Measurements from ENCODE around the gene SLC6A11. TPM values are rescaled to one million over a fixed set of nuclear protein-coding genes. Genes with fewer than 3 reads are reported as not detected.

SLC6A11 gene
- total RNA-seq, 2 donors from 2014 or later, result not detected

GRCh38 chr3:10928407-10928960 lies 112.5 kb downstream of the SLC6A11 start:
- Mint-ChIP-seq H3K27ac (no peak overlapping the region), H3K4me3 (no peak overlapping the region), H3K4me1 (ENCODE audit: low read depth in 2 of 2) (no peaks in the 10 kb centered on the region), H3K36me3 (no peaks in the 10 kb centered on the region), H3K9me3 (no peaks in the 10 kb centered on the region), H3K27me3 (peaks cover 3 to 16% of the 10 kb centered on the region in 2 donors)
- ATAC-seq (no peak), DNase-seq (ENCODE audit: low spot score) (peak; percentile 35)

- Mint-ChIP-seq H3K27me3 (peaks cover 3 to 11% of the 10 kb centered on the region in 2 donors), H3K4me3 (no peak overlapping the region), H3K27ac (no peak overlapping the region), H3K4me1 (ENCODE audit: low read depth in 2 of 2) (no peaks in the 10 kb centered on the region), H3K9me3 (no peaks in the 10 kb centered on the region), H3K36me3 (no peaks in the 10 kb centered on the region)
- DNase-seq (ENCODE audit: low spot score), result peak; percentile 50
- ATAC-seq, result no peak
Measured at GRCh38 chr3:10928961-10929471, 113.0 kb downstream of the SLC6A11 start.

- peaks cover 0 to 2% of the 10 kb centered on the region in 2 donors for H3K27me3 Mint-ChIP-seq
- ATAC-seq, result no peak
Measured at GRCh38 chr3:10929978-10930665, 114.1 kb downstream of the SLC6A11 start.

GRCh38 chr3:10930666-10931040 lies 114.6 kb downstream of the SLC6A11 start:
- DNase-seq (ENCODE audit: low spot score) (peak; percentile 1), ATAC-seq (no peak)
- H3K36me3 Mint-ChIP-seq, result no peaks in the 10 kb centered on the region
- H3K27me3 Mint-ChIP-seq, result no peaks in the 10 kb centered on the region
- no peaks in the 10 kb centered on the region for H3K9me3 Mint-ChIP-seq
- no peak overlapping the region for H3K4me3 Mint-ChIP-seq
- H3K27ac Mint-ChIP-seq, result no peak overlapping the region
- H3K4me1 Mint-ChIP-seq (ENCODE audit: low read depth in 2 of 2), result no peaks in the 10 kb centered on the region

More at GRCh38 chr3:10929978-10930665, 114.1 kb downstream of the SLC6A11 start:
- peak; percentile 23 for DNase-seq (ENCODE audit: low spot score)
- H3K4me3 Mint-ChIP-seq, result no peak overlapping the region
- no peaks in the 10 kb centered on the region for H3K4me1 Mint-ChIP-seq (ENCODE audit: low read depth in 2 of 2)
- no peaks in the 10 kb centered on the region for H3K9me3 Mint-ChIP-seq
- H3K27ac Mint-ChIP-seq, result no peak overlapping the region
- H3K36me3 Mint-ChIP-seq, result no peaks in the 10 kb centered on the region

- Mint-ChIP-seq H3K4me1 (ENCODE audit: low read depth in 2 of 2) (no peaks in the 10 kb centered on the region), H3K9me3 (no peaks in the 10 kb centered on the region), H3K27me3 (no peaks in the 10 kb centered on the region), H3K4me3 (no peak overlapping the region), H3K36me3 (no peaks in the 10 kb centered on the region), H3K27ac (no peak overlapping the region)
- ATAC-seq (no peak), DNase-seq (ENCODE audit: low spot score) (peak; percentile 22)
Measured at GRCh38 chr3:10932596-10932995, 116.6 kb downstream of the SLC6A11 start.

DNA sequence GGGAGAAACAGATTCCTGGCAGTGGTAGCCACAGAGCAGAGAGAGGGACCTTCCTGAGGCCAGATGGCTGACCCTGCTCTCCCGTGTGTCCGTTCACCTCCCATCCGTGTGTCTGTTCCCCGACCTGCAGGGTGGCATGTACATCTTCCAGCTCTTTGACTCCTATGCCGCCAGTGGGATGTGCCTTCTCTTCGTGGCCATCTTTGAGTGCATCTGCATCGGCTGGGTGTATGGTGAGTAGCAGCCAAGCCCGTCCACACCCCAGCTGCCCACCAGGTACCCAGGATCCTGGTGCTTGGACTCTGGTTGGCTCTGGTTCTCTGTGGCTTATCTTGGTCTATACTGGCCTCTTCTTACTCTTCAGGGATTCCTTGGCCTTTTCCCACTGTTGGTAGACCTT lies 117.0 kb downstream of the SLC6A11 start:
- H3K27ac Mint-ChIP-seq, result no peak overlapping the region
- DNase-seq (ENCODE audit: low spot score), result no peak
- no peaks in the 10 kb centered on the region for H3K9me3 Mint-ChIP-seq
- ATAC-seq, result no peak
- no peaks in the 10 kb centered on the region for H3K4me1 Mint-ChIP-seq (ENCODE audit: low read depth in 2 of 2)
- no peaks in the 10 kb centered on the region for H3K36me3 Mint-ChIP-seq
- no peak overlapping the region for H3K4me3 Mint-ChIP-seq
- no peaks in the 10 kb centered on the region for H3K27me3 Mint-ChIP-seq

DNA sequence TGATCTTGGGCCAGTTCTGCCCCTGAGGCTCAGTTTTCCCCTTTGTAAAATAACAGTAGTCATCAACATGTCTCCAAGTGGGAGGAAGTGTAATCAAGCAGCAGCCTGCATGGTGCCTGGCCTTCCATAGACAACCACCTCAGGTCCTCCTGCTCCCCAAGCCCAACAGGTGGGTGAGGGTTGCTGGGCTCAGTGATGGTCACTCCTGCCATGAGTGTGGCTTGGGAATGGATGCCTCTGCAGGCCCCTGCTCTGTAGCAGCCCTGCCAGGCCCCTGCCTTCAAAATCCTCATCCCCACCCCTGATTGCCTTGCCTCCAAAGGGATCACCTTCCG lies 117.4 kb downstream of the SLC6A11 start:
- no peaks in the 10 kb centered on the region for H3K27me3 Mint-ChIP-seq
- no peak overlapping the region for H3K27ac Mint-ChIP-seq
- DNase-seq (ENCODE audit: low spot score), result no peak
- ATAC-seq, result no peak
- H3K9me3 Mint-ChIP-seq, result no peaks in the 10 kb centered on the region
- no peaks in the 10 kb centered on the region for H3K36me3 Mint-ChIP-seq
- no peaks in the 10 kb centered on the region for H3K4me1 Mint-ChIP-seq (ENCODE audit: low read depth in 2 of 2)
- H3K4me3 Mint-ChIP-seq, result no peak overlapping the region

DNA sequence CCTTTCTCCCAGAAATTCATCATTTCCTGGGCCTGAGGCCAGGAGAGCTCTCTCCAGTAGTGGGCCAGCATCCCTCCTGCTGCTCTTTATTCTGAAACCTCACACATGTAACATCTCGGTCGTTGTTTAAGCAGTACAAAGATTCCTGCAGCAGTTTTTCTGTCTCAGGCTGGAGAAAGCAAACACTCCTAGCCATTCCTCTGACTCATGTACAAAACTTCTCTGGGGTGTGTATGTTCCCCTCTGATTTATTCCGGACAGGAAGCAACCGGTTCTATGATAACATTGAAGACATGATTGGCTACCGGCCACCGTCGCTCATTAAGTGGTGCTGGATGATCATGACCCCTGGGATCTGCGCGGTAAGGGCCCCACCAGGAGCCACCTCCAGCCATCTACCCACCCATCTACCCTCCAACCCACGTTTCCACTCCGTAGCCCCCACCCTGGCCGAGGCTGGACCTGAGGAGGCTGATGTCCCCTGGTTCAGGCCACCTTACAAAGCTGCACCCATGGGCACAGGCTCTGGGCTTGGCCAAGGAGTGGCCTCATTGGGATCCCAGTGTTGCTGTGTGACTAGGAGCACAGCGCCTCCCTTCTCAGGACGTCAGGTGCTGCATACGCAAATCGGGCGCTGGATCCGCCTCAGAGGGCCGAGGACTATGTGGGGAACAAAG lies 117.9 kb downstream of the SLC6A11 start:
- Mint-ChIP-seq H3K36me3 (no peaks in the 10 kb centered on the region), H3K9me3 (no peaks in the 10 kb centered on the region)
- no peak for DNase-seq (ENCODE audit: low spot score)

GRCh38 chr3:10935028-10935427 lies 119.0 kb downstream of the SLC6A11 start:
- ATAC-seq (no peak), DNase-seq (ENCODE audit: low spot score) (no peak)
- Mint-ChIP-seq H3K9me3 (no peaks in the 10 kb centered on the region), H3K4me3 (no peak overlapping the region), H3K4me1 (ENCODE audit: low read depth in 2 of 2) (no peaks in the 10 kb centered on the region), H3K36me3 (no peaks in the 10 kb centered on the region), H3K27me3 (peaks cover 5 to 10% of the 10 kb centered on the region in 2 donors), H3K27ac (no peak overlapping the region)

More for the DNA sequence above, 117.9 kb downstream of the SLC6A11 start:
- ATAC-seq, result no peak
- Mint-ChIP-seq H3K4me1 (ENCODE audit: low read depth in 2 of 2) (no peaks in the 10 kb centered on the region), H3K4me3 (no peak overlapping the region), H3K27ac (no peak overlapping the region), H3K27me3 (no peaks in the 10 kb centered on the region)

- DNase-seq (ENCODE audit: low spot score), result peak; percentile 37
- Mint-ChIP-seq H3K4me3 (no peak overlapping the region), H3K27ac (no peak overlapping the region), H3K4me1 (ENCODE audit: low read depth in 2 of 2) (no peaks in the 10 kb centered on the region), H3K27me3 (peaks cover 5 to 10% of the 10 kb centered on the region in 2 donors), H3K9me3 (no peaks in the 10 kb centered on the region), H3K36me3 (no peaks in the 10 kb centered on the region)
- ATAC-seq, result no peak
Measured at GRCh38 chr3:10935846-10936631, 120.0 kb downstream of the SLC6A11 start.

GRCh38 chr3:10936686-10937085 lies 120.7 kb downstream of the SLC6A11 start:
- no peaks in the 10 kb centered on the region for H3K9me3 Mint-ChIP-seq
- no peaks in the 10 kb centered on the region for H3K36me3 Mint-ChIP-seq
- H3K27me3 Mint-ChIP-seq, result peaks cover 5 to 10% of the 10 kb centered on the region in 2 donors
- H3K4me3 Mint-ChIP-seq, result no peak overlapping the region
- peak; percentile 22 for DNase-seq (ENCODE audit: low spot score)
- H3K27ac Mint-ChIP-seq, result no peak overlapping the region
- H3K4me1 Mint-ChIP-seq (ENCODE audit: low read depth in 2 of 2), result no peaks in the 10 kb centered on the region
- ATAC-seq, result no peak

DNA sequence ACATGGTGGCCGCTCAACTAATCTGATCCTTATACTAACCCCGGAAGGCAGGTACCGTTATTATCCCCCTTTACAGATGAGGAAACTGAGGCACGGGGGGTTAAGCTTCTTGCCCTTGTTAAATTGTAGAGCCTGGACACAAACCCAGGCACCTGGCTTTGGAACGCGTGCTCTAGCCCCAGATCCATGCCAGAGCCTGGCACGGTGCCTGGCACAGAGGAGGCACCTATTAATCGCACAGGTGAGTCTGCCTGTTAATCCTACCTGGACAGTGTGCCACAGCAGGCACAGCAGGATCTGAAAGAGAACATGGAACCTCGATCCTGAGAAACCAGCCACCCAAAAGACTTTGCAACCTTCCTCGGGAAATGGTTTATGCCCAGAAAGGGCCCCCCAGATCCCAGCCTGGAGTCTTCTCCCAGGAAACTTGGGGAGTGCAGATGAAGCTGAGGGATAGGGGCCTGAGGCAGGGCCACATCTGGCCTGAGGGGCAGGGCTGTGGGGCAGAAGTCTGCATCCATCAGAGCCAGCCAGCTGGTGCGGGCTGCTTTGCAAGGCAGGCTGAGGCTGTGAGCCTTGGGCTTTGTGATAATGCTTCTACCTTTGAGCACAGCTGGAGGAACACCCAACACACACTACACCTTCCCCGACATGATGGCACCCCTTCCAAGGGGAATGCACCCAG lies 121.3 kb downstream of the SLC6A11 start:
- Mint-ChIP-seq H3K4me3 (no peak overlapping the region), H3K27me3 (peaks cover 5 to 10% of the 10 kb centered on the region in 2 donors), H3K4me1 (ENCODE audit: low read depth in 2 of 2) (no peaks in the 10 kb centered on the region), H3K9me3 (no peaks in the 10 kb centered on the region), H3K36me3 (no peaks in the 10 kb centered on the region), H3K27ac (no peak overlapping the region)
- DNase-seq (ENCODE audit: low spot score) (peak; percentile 18), ATAC-seq (no peak)

- no peak overlapping the region for H3K4me3 Mint-ChIP-seq
- H3K36me3 Mint-ChIP-seq, result no peaks in the 10 kb centered on the region
- DNase-seq (ENCODE audit: low spot score), result no peak
- no peaks in the 10 kb centered on the region for H3K9me3 Mint-ChIP-seq
- no peaks in the 10 kb centered on the region for H3K4me1 Mint-ChIP-seq (ENCODE audit: low read depth in 2 of 2)
- peaks cover 7 to 19% of the 10 kb centered on the region in 2 donors for H3K27me3 Mint-ChIP-seq
- ATAC-seq, result no peak
- no peak overlapping the region for H3K27ac Mint-ChIP-seq
Measured at GRCh38 chr3:10939556-10939955, 123.5 kb downstream of the SLC6A11 start.

Measured in natural killer cell treated with Interleukin-12 subunit alpha and Interleukin-12 subunit beta and Interleukin-15 and Interleukin-18, amount 100 ng/mL, for 72 hours (primary cell).